H9 (cell line): ENCODE data around the gene BTRC. TPM values are rescaled to one million over a fixed set of nuclear protein-coding genes. Genes with fewer than 3 reads are reported as not detected.

ENCODE experiments used
- DNase-seq: peaks from one replicate; pipeline ENCODE4 v3.0.0-alpha.2; 2017
- H2AFZ ChIP-seq: one replicate; pipeline ENCODE4 v1.6.1; 2013; ENCODE audit warnings: mild to moderate bottlenecking, low read length, control low read depth, moderate library complexity
- H2AK5ac ChIP-seq: 2 replicates; pipeline ENCODE4 v1.6.1; 2013; ENCODE audit warnings: low read length, control low read depth, mixed read lengths; ENCODE audit not compliant: insufficient read length
- H2BK120ac ChIP-seq: one replicate; pipeline ENCODE4 v1.6.1; 2013; ENCODE audit warnings: low read depth, mild to moderate bottlenecking, low read length, control low read depth, inconsistent platforms; ENCODE audit not compliant: poor library complexity, severe bottlenecking
- H2BK12ac ChIP-seq: 2 replicates; pipeline ENCODE4 v1.6.1; 2013; ENCODE audit warnings: low read length, control low read depth, mixed read lengths, low read depth; ENCODE audit not compliant: insufficient read length
- H2BK15ac ChIP-seq: 2 replicates; pipeline ENCODE4 v1.6.1; 2013; ENCODE audit warnings: low read depth, low read length, control low read depth
- H2BK20ac ChIP-seq: one replicate; pipeline ENCODE4 v1.6.1; 2013; ENCODE audit warnings: low read depth, mild to moderate bottlenecking, low read length, control low read depth, inconsistent platforms; ENCODE audit not compliant: poor library complexity, severe bottlenecking
- H2BK5ac ChIP-seq: 2 replicates; pipeline ENCODE4 v1.6.1; 2013; ENCODE audit warnings: low read length, control low read depth, mixed read lengths; ENCODE audit not compliant: insufficient read length
- H3K14ac ChIP-seq: 2 replicates; pipeline ENCODE4 v1.6.1; 2013; ENCODE audit warnings: low read length, control low read depth; ENCODE audit not compliant: insufficient read depth
- H3K18ac ChIP-seq: 2 replicates; pipeline ENCODE4 v1.6.1; 2013; ENCODE audit warnings: low read depth, mild to moderate bottlenecking, mixed read lengths, low read length, control low read depth; ENCODE audit not compliant: insufficient read length
- H3K23ac ChIP-seq: 2 replicates; pipeline ENCODE4 v1.6.1; 2013; ENCODE audit warnings: low read length, control low read depth, mixed read lengths, low read depth; ENCODE audit not compliant: insufficient read length
- H3K23me2 ChIP-seq: 2 replicates; pipeline ENCODE4 v1.6.1; 2013; ENCODE audit warnings: low read depth, mild to moderate bottlenecking, mixed read lengths, low read length, control low read depth; ENCODE audit not compliant: insufficient read length, poor library complexity, severe bottlenecking
- H3K27ac ChIP-seq: 2 replicates; pipeline ENCODE4 v1.5.1; 2013; ENCODE audit warnings: low read length, control low read depth, mixed read lengths, low read depth; ENCODE audit not compliant: insufficient read length
- H3K27me3 ChIP-seq: 2 replicates; pipeline ENCODE4 v1.6.1; 2013; ENCODE audit warnings: low read length, control low read depth, inconsistent platforms; ENCODE audit not compliant: insufficient read depth
- H3K4ac ChIP-seq: 2 replicates; pipeline ENCODE4 v1.6.1; 2013; ENCODE audit warnings: low read depth, mild to moderate bottlenecking, control low read depth, inconsistent platforms, low read length, moderate library complexity
- H3K4me1 ChIP-seq: 2 replicates; pipeline ENCODE4 v1.6.1; 2013; ENCODE audit warnings: low read length, control low read depth, inconsistent platforms; ENCODE audit not compliant: insufficient read depth
- H3K4me2 ChIP-seq: 2 replicates; pipeline ENCODE4 v1.6.1; 2013; ENCODE audit warnings: low read length, control low read depth, mixed read lengths; ENCODE audit not compliant: insufficient read length, insufficient read depth
- H3K56ac ChIP-seq: 2 replicates; pipeline ENCODE4 v1.6.1; 2013; ENCODE audit warnings: low read depth, mild to moderate bottlenecking, mixed read lengths, low read length, control low read depth; ENCODE audit not compliant: insufficient read length
- H3K79me1 ChIP-seq: 2 replicates; pipeline ENCODE4 v1.6.1; 2013; ENCODE audit warnings: low read depth, mild to moderate bottlenecking, moderate library complexity, low read length, control low read depth, inconsistent platforms; ENCODE audit not compliant: insufficient read depth, poor library complexity, severe bottlenecking
- H3K79me2 ChIP-seq: 2 replicates; pipeline ENCODE4 v1.6.1; 2013; ENCODE audit warnings: low read length, control low read depth, inconsistent platforms; ENCODE audit not compliant: insufficient read depth
- H3K9ac ChIP-seq: 2 replicates; pipeline ENCODE4 v1.6.1; 2013; ENCODE audit warnings: low read length, control low read depth, mixed read lengths; ENCODE audit not compliant: insufficient read length; ENCODE audit errors: extremely low read depth
- H3K9me3 ChIP-seq: one replicate; pipeline ENCODE4 v1.6.1; 2013; ENCODE audit warnings: low read depth, low read length, inconsistent platforms; ENCODE audit not compliant: control insufficient read depth
- H3T11ph ChIP-seq: one replicate; pipeline ENCODE4 v1.6.1; 2013; ENCODE audit warnings: mild to moderate bottlenecking, low read length, control low read depth, inconsistent platforms
- H4K20me1 ChIP-seq: one replicate; pipeline ENCODE4 v1.6.1; 2013; ENCODE audit not compliant: control insufficient read depth, insufficient read length, insufficient read depth
- H4K5ac ChIP-seq: 2 replicates; pipeline ENCODE4 v1.6.1; 2013; ENCODE audit warnings: low read depth, mild to moderate bottlenecking, mixed read lengths, low read length, control low read depth; ENCODE audit not compliant: insufficient read length
- H4K8ac ChIP-seq: replicated peaks from 2 replicates; pipeline ENCODE4 v1.6.1; 2013; ENCODE audit warnings: low read length, control low read depth, mixed read lengths, low read depth; ENCODE audit not compliant: insufficient read length
- H4K91ac ChIP-seq: 2 replicates; pipeline ENCODE4 v1.6.1; 2013; ENCODE audit warnings: low read depth, mild to moderate bottlenecking, moderate library complexity, mixed read lengths, low read length, control low read depth; ENCODE audit not compliant: insufficient read length
- H3K27ac Mint-ChIP-seq, 3 experiments: 2 replicates in 2 of 3; 3 replicates in 1 of 3; pipeline ENCODE4 v1.8.0; 2020 to 2021; ENCODE audit warnings: mixed read lengths in 3 of 3, mild to moderate bottlenecking in 1 of 3, moderate library complexity in 1 of 3
- H3K27me3 Mint-ChIP-seq: 2 replicates; pipeline ENCODE4 v1.8.0; 2021; ENCODE audit warnings: low read depth, mild to moderate bottlenecking, moderate library complexity, mixed read lengths
- H3K36me3 Mint-ChIP-seq, 3 experiments: 2 replicates in 2 of 3; 3 replicates in 1 of 3; pipeline ENCODE4 v1.8.0; 2020 to 2021; ENCODE audit warnings: low read depth in 3 of 3, mixed read lengths in 3 of 3; ENCODE audit not compliant: insufficient read depth in 1 of 3
- H3K4me1 Mint-ChIP-seq, 2 experiments: 2 replicates each; pipeline ENCODE4 v1.8.0; 2020; ENCODE audit warnings: mixed read lengths in 2 of 2
- H3K4me3 Mint-ChIP-seq, 2 experiments: 2 replicates in 1 of 2; 3 replicates in 1 of 2; pipeline ENCODE4 v1.8.0; 2020 to 2021; ENCODE audit warnings: mild to moderate bottlenecking in 2 of 2, mixed read lengths in 2 of 2, moderate library complexity in 1 of 2
- H3K9me3 Mint-ChIP-seq, 2 experiments: 2 replicates in 1 of 2; 3 replicates in 1 of 2; pipeline ENCODE4 v1.8.0; 2020; ENCODE audit warnings: mild to moderate bottlenecking in 2 of 2, mixed read lengths in 2 of 2, moderate library complexity in 1 of 2
- CTCF ChIP-seq: fragments of 200-600 bp; sonication (generic); conservative IDR thresholded peaks from 3 replicates; pipeline ENCODE4 v1.8.0; 2021; ENCODE audit warnings: antibody characterized with exemption, mild to moderate bottlenecking
- WGBS: extraction: QIAGEN DNeasy Blood & Tissue Kit; methylation state at CpG from one replicate; pipeline ENCODE4 v1.1.7; 2013; ENCODE audit warnings: missing lambda C conversion rate, low lambda C conversion rate, mixed read lengths; ENCODE audit not compliant: insufficient read length; ENCODE audit errors: extremely low coverage; 5-methylcytosine and 5-hydroxymethylcytosine counted together
- total RNA-seq: library from RNA; stranded (reverse); gene quantifications from 2 replicates; pipeline ENCODE4 v1.2.1, GENCODE V29; 2021

BTRC gene
- total RNA-seq, 1 experiment from 2014 or later = 24.2 TPM

GRCh38 chr10:101438881-101439391, 85.0 kb downstream of the BTRC start:
- no peaks in the 10 kb centered on the region for H4K20me1 ChIP-seq
- no peak overlapping the region for H3K4me2 ChIP-seq
- DNase-seq = no peak
- H4K8ac ChIP-seq = no peak overlapping the region
- no peak overlapping the region for H2BK12ac ChIP-seq
- no peak overlapping the region for H3K56ac ChIP-seq
- H3K4ac ChIP-seq = no peak overlapping the region
- H3K14ac ChIP-seq = no peak overlapping the region
- no peaks in the 10 kb centered on the region for H3K79me1 ChIP-seq
- no peak overlapping the region for H4K5ac ChIP-seq
- no peaks in the 10 kb centered on the region for H3K27me3 Mint-ChIP-seq
- H3K9me3 ChIP-seq = no peaks in the 10 kb centered on the region
- no peak overlapping the region for H3K18ac ChIP-seq
- H3K4me3 Mint-ChIP-seq = no peak overlapping the region
- no peak for TF ChIP-seq CTCF
- H3K4me1 Mint-ChIP-seq = peaks cover 6 to 9% of the 10 kb centered on the region in 2 experiments; a peak in 3 of 4 replicates
- H3T11ph ChIP-seq = no peak overlapping the region
- no peak overlapping the region for H2BK5ac ChIP-seq
- no peaks in the 10 kb centered on the region for H3K79me2 ChIP-seq
- no peaks in the 10 kb centered on the region for H3K4me1 ChIP-seq
- no peak overlapping the region for H3K23ac ChIP-seq
- H3K27ac Mint-ChIP-seq = no peak overlapping the region
- no peak overlapping the region for H2BK20ac ChIP-seq
- H2AK5ac ChIP-seq = no peak overlapping the region
- H3K36me3 Mint-ChIP-seq = no peaks in the 10 kb centered on the region
- no peak overlapping the region for H3K27ac ChIP-seq
- H2BK15ac ChIP-seq = no peak overlapping the region
- H4K91ac ChIP-seq = no peak overlapping the region
- no CpG with 5 or more reads among the region's 5 CpGs for WGBS
- H3K23me2 ChIP-seq = no peaks in the 10 kb centered on the region
- H2BK120ac ChIP-seq = no peak overlapping the region
- H2AFZ ChIP-seq = no peak overlapping the region
- H3K27me3 ChIP-seq = no peaks in the 10 kb centered on the region
- H3K9me3 Mint-ChIP-seq = no peaks in the 10 kb centered on the region
- H3K9ac ChIP-seq = no peak overlapping the region
